Urinary bladder (tissue), 4 donors: Measurements from ENCODE around the gene CSDE1. TPM values are rescaled to one million over a fixed set of nuclear protein-coding genes. Genes with fewer than 3 reads are reported as not detected.
"Not testable (repeated sequence)": the region's sequence is repeated elsewhere in the genome, so short reads cannot be mapped to it uniquely, and the experiment has no call there.

ENCODE experiments used
- DNase-seq: peaks from one replicate; pipeline ENCODE4 v3.0.0-alpha.2; 2015; ENCODE audit errors: extremely low spot score
- H3K27ac ChIP-seq: one replicate; pipeline ENCODE4 v1.5.1; 2013; ENCODE audit warnings: low read depth, mild to moderate bottlenecking, moderate library complexity
- H3K36me3 ChIP-seq: one replicate; pipeline ENCODE4 v1.6.1; 2013; ENCODE audit warnings: mild to moderate bottlenecking, moderate library complexity; ENCODE audit not compliant: insufficient read depth
- H3K4me1 ChIP-seq: one replicate; pipeline ENCODE4 v1.6.1; 2013; ENCODE audit warnings: mild to moderate bottlenecking, moderate library complexity; ENCODE audit not compliant: insufficient read depth
- H3K4me3 ChIP-seq: one replicate; pipeline ENCODE4 v1.5.1; 2013; ENCODE audit warnings: low read depth, low read length
- WGBS: extraction: QIAGEN DNeasy Blood & Tissue Kit; methylation state at CpG from one replicate; pipeline ENCODE4 v1.1.7; 2013; 5-methylcytosine and 5-hydroxymethylcytosine counted together
- polyA plus RNA-seq: library from polyadenylated mRNA; stranded (reverse); fragments of 200-250 nt; gene quantifications from one replicate; pipeline ENCODE4 v1.2.3, GENCODE V29; 2013
- total RNA-seq: library from RNA; depleted of rRNA; stranded (reverse); fragments of >200 nt; gene quantifications from one replicate; pipeline ENCODE4 v1.2.3, GENCODE V29; 2014
- donor health status: healthy with polysubstance abuse.
- donor health status: healthy.

Gene CSDE1
- total and polyA plus RNA-seq, 2 donors, result 357 to 504 TPM

- Histone ChIP-seq H3K27ac (peak overlapping the region; percentile 77), H3K4me3 (peak overlapping the region; percentile 27), H3K4me1 (peaks cover 3% of the 10 kb centered on the region), H3K36me3 (no peaks in the 10 kb centered on the region)
- DNase-seq, result no peak
- WGBS, result 28% methylated on average over 6 of the region's 6 CpGs
Observed at GRCh38 chr1:114758256-114758832, 560 bp upstream of the CSDE1 start.

GRCh38 chr1:114756949-114757454 lies 782 bp downstream of the CSDE1 start:
- under 1% methylated on average over 17 of the region's 17 CpGs for WGBS
- Histone ChIP-seq H3K27ac (peak overlapping the region; percentile 53), H3K36me3 (no peaks in the 10 kb centered on the region), H3K4me3 (peak overlapping the region; percentile 54), H3K4me1 (peaks cover 3% of the 10 kb centered on the region)
- DNase-seq, result no peak

- peaks cover 3% of the 10 kb centered on the region for H3K4me1 ChIP-seq
- H3K27ac ChIP-seq, result no peak overlapping the region
- no peak for DNase-seq
- H3K36me3 ChIP-seq, result no peaks in the 10 kb centered on the region
- peak overlapping the region; percentile 54 for H3K4me3 ChIP-seq
- WGBS, result 25% methylated on average over 14 of the region's 14 CpGs
Observed at GRCh38 chr1:114756009-114756892, 1.5 kb downstream of the CSDE1 start.

GRCh38 chr1:114755006-114755931 lies 2.5 kb downstream of the CSDE1 start:
- Histone ChIP-seq H3K27ac (no peak overlapping the region), H3K36me3 (no peaks in the 10 kb centered on the region), H3K4me1 (peaks cover 3% of the 10 kb centered on the region), H3K4me3 (peak overlapping the region; percentile 7)
- WGBS, result 53% methylated on average over 7 of the region's 7 CpGs
- no peak for DNase-seq

GRCh38 chr1:114753702-114754101 lies 4.1 kb downstream of the CSDE1 start:
- not testable (repeated sequence) for H3K36me3 ChIP-seq, H3K4me3 ChIP-seq, H3K27ac ChIP-seq, DNase-seq, H3K4me1 ChIP-seq
- WGBS, result 78% methylated on average over 6 of the region's 6 CpGs

- DNase-seq, result no peak
- 59% methylated on average over 4 of the region's 4 CpGs for WGBS
- peaks cover 3% of the 10 kb centered on the region for H3K4me1 ChIP-seq
Observed at GRCh38 chr1:114753143-114753542, 4.6 kb downstream of the CSDE1 start.

GRCh38 chr1:114750780-114751179 lies 7.0 kb downstream of the CSDE1 start:
- Histone ChIP-seq H3K4me3 (no peak overlapping the region), H3K27ac (no peak overlapping the region), H3K36me3 (no peaks in the 10 kb centered on the region), H3K4me1 (peaks cover 3% of the 10 kb centered on the region)
- no peak for DNase-seq
- WGBS, result 62% methylated on average over 5 of the region's 5 CpGs

More at GRCh38 chr1:114753143-114753542, 4.6 kb downstream of the CSDE1 start:
- no peak overlapping the region for H3K4me3 ChIP-seq
- H3K36me3 ChIP-seq, result no peaks in the 10 kb centered on the region
- no peak overlapping the region for H3K27ac ChIP-seq

- Histone ChIP-seq H3K4me3 (no peak overlapping the region), H3K4me1 (no peaks in the 10 kb centered on the region), H3K36me3 (no peaks in the 10 kb centered on the region), H3K27ac (no peak overlapping the region)
- WGBS, result 72% methylated on average over 5 of the region's 5 CpGs
- no peak for DNase-seq
Observed at GRCh38 chr1:114749835-114750234, 7.9 kb downstream of the CSDE1 start.

GRCh38 chr1:114746450-114747121 lies 11.2 kb downstream of the CSDE1 start:
- DNase-seq, result no peak
- no peak overlapping the region for H3K27ac ChIP-seq
- H3K36me3 ChIP-seq, result peaks cover 2% of the 10 kb centered on the region
- peaks cover 2% of the 10 kb centered on the region for H3K4me1 ChIP-seq
- 86% methylated on average over 6 of the region's 6 CpGs for WGBS
- no peak overlapping the region for H3K4me3 ChIP-seq

- Histone ChIP-seq H3K27ac (no peak overlapping the region), H3K4me1 (peaks cover 2% of the 10 kb centered on the region), H3K36me3 (peaks cover 2% of the 10 kb centered on the region), H3K4me3 (no peak overlapping the region)
- no peak for DNase-seq
- 76% methylated on average over 2 of the region's 2 CpGs for WGBS
Observed at GRCh38 chr1:114745291-114745690, 12.5 kb downstream of the CSDE1 start.

GRCh38 chr1:114741963-114742746 lies 15.6 kb downstream of the CSDE1 start:
- peaks cover 2% of the 10 kb centered on the region for H3K4me1 ChIP-seq
- 93% methylated on average over 11 of the region's 11 CpGs for WGBS

GRCh38 chr1:114740331-114740730 lies 17.5 kb downstream of the CSDE1 start:
- 94% methylated on average over 1 of the region's 1 CpG for WGBS
- peaks cover 9% of the 10 kb centered on the region for H3K36me3 ChIP-seq
- DNase-seq, result no peak

More at GRCh38 chr1:114741963-114742746, 15.6 kb downstream of the CSDE1 start:
- peaks cover 4% of the 10 kb centered on the region for H3K36me3 ChIP-seq
- no peak overlapping the region for H3K27ac ChIP-seq
- no peak overlapping the region for H3K4me3 ChIP-seq
- DNase-seq, result no peak

More at GRCh38 chr1:114740331-114740730, 17.5 kb downstream of the CSDE1 start:
- Histone ChIP-seq H3K4me1 (peaks cover 2% of the 10 kb centered on the region), H3K27ac (no peak overlapping the region), H3K4me3 (no peak overlapping the region)
